Right ventricle myocardium inferior (tissue), 1 donor: Measurements from ENCODE around the gene CYB561. TPM values are rescaled to one million over a fixed set of nuclear protein-coding genes. Genes with fewer than 3 reads are reported as not detected.

ENCODE experiments used
- ATAC-seq: fragments of 200-7000 bp; cut with Tn5 transposase; one replicate; pipeline ENCODE4 v1.9.1; 2020; ENCODE audit warnings: mild to moderate bottlenecking, moderate library complexity
- DNase-seq: peaks from one replicate; pipeline ENCODE4 v3.0.0; 2021; ENCODE audit errors: missing footprints
- intact Hi-C: fragments of 100-400 bp; cut with DNase I; formaldehyde crosslinking; loops from one replicate; pipeline ENCODE4 v1.11.0; 2022
- total RNA-seq: library from RNA; stranded (reverse); fragmentation: NEBNext Ultra II Directional; extraction: Animal tissue kit (Norgen Biotek cat#: 25700); gene quantifications from one replicate; pipeline ENCODE4 v1.2.1, GENCODE V29; 2021
- donor health status: DM: no; HTN: yes; CAD: no; lungs with severe emphysema.

CYB561 gene
- total RNA-seq, 1 donor from 2014 or later = 15.5 TPM

GRCh38 chr17:63440127-63440769 lies 5.9 kb downstream of the CYB561 start:
- DNase-seq (no peak), ATAC-seq (peak; percentile 41)
- intact Hi-C loops = no loop called here

GRCh38 chr17:63439687-63440086 lies 6.4 kb downstream of the CYB561 start:
- intact Hi-C loops = no loop called here
- ATAC-seq (no peak), DNase-seq (no peak)

GRCh38 chr17:63438092-63439051 lies 7.7 kb downstream of the CYB561 start:
- DNase-seq = no peak
- no peak for ATAC-seq
- intact Hi-C loops = no loop called here

- ATAC-seq = no peak
- intact Hi-C loops = no loop called here
- DNase-seq = no peak
Observed at GRCh38 chr17:63437287-63438091, 8.6 kb downstream of the CYB561 start.

GRCh38 chr17:63436523-63437110 lies 9.5 kb downstream of the CYB561 start:
- no peak for DNase-seq
- ATAC-seq = no peak
- intact Hi-C loops = no loop called here

GRCh38 chr17:63435681-63436522 lies 10.2 kb downstream of the CYB561 start:
- no peak for DNase-seq
- intact Hi-C loops = no loop called here
- ATAC-seq = no peak

- peak; percentile 22 for ATAC-seq
Observed at GRCh38 chr17:63434951-63435571, 11.0 kb downstream of the CYB561 start.

GRCh38 chr17:63433746-63434591 lies 12.1 kb downstream of the CYB561 start:
- ATAC-seq = peak; percentile 93
- intact Hi-C loops = loop anchor here (5.0 kb wide), 1 partner anchor 118 kb away; the partner anchor contains the start of gene DCAF7
- DNase-seq = peak; percentile 89

More at GRCh38 chr17:63434951-63435571, 11.0 kb downstream of the CYB561 start:
- no peak for DNase-seq
- intact Hi-C loops = loop anchor here (5.0 kb wide), 1 partner anchor 117 kb away; the partner anchor contains the start of gene DCAF7

- no peak for ATAC-seq
- DNase-seq = no peak
- intact Hi-C loops = loop anchor here (5.0 kb wide), 1 partner anchor 120 kb away; the partner anchor contains the start of gene DCAF7
Observed at GRCh38 chr17:63431939-63432804, 13.9 kb downstream of the CYB561 start.

GRCh38 chr17:63431618-63431938 lies 14.5 kb downstream of the CYB561 start:
- intact Hi-C loops = loop anchor here (5.0 kb wide), 1 partner anchor 121 kb away; the partner anchor contains the start of gene DCAF7
- no peak for DNase-seq

GRCh38 chr17:63430223-63430622 lies 15.9 kb downstream of the CYB561 start:
- DNase-seq (no peak), ATAC-seq (no peak)
- intact Hi-C loops = loop anchor here (5.0 kb wide), 1 partner anchor 122 kb away; the partner anchor contains the start of gene DCAF7

More at GRCh38 chr17:63431618-63431938, 14.5 kb downstream of the CYB561 start:
- ATAC-seq = no peak

GRCh38 chr17:63429766-63430165 lies 16.3 kb downstream of the CYB561 start:
- ATAC-seq (no peak), DNase-seq (no peak)
- intact Hi-C loops = loop anchor here (5.0 kb wide), 1 partner anchor 123 kb away; the partner anchor contains the start of gene DCAF7

GRCh38 chr17:63426917-63427308 lies 19.2 kb downstream of the CYB561 start:
- ATAC-seq = no peak
- no peak for DNase-seq
- intact Hi-C loops = no loop called here

GRCh38 chr17:63426041-63426916 lies 19.8 kb downstream of the CYB561 start:
- intact Hi-C loops = no loop called here
- ATAC-seq (no peak), DNase-seq (no peak)
